Activated CD8-positive, alpha-beta memory T cell treated with anti-CD3 and anti-CD28 coated beads for 48 hours (primary cell): ENCODE data around the gene VPS35L.

Source experiments
- DNase-seq, 3 experiments: peaks; one replicate each; pipeline ENCODE4 v3.0.0-alpha.2; 2020; ENCODE audit warnings: low read depth in 2 of 3, low spot score in 2 of 3

Gene VPS35L

GRCh38 chr16:19689342-19689741 is 133.8 kb downstream of the VPS35L start:
- no peak for DNase-seq

GRCh38 chr16:19690196-19690595 is 134.7 kb downstream of the VPS35L start:
- no peak for DNase-seq

- DNase-seq = no peak
Observed at GRCh38 chr16:19691161-19691711, 135.7 kb downstream of the VPS35L start.

- DNase-seq = no peak
Observed at GRCh38 chr16:19694989-19695388, 139.5 kb downstream of the VPS35L start.

GRCh38 chr16:19696328-19696727 is 140.8 kb downstream of the VPS35L start:
- no peak for DNase-seq

- DNase-seq = no peak
Observed at GRCh38 chr16:19696961-19697360, 141.5 kb downstream of the VPS35L start.

GRCh38 chr16:19697756-19698318 is 142.3 kb downstream of the VPS35L start:
- no peak for DNase-seq

GRCh38 chr16:19698480-19699465 is 143.3 kb downstream of the VPS35L start:
- no peak for DNase-seq

- DNase-seq = no peak
Observed at GRCh38 chr16:19699472-19699871, 144.0 kb downstream of the VPS35L start.

- DNase-seq = no peak
Observed at GRCh38 chr16:19700319-19700781, 144.8 kb downstream of the VPS35L start.

- no peak for DNase-seq
Observed at GRCh38 chr16:19701091-19701490, 145.6 kb downstream of the VPS35L start.

- no peak for DNase-seq
Observed at GRCh38 chr16:19703172-19703889, 147.8 kb downstream of the VPS35L start.

- no peak for DNase-seq
Observed at GRCh38 chr16:19704321-19705145, 149.0 kb downstream of the VPS35L start.

GRCh38 chr16:19705146-19705501 is 149.6 kb downstream of the VPS35L start:
- DNase-seq = no peak

- no peak for DNase-seq
Observed at GRCh38 chr16:19705843-19706242, 150.3 kb downstream of the VPS35L start.

- no peak for DNase-seq
Observed at GRCh38 chr16:19706846-19707245, 151.3 kb downstream of the VPS35L start.

GRCh38 chr16:19707569-19708295 is 152.2 kb downstream of the VPS35L start:
- no peak for DNase-seq

- no peak for DNase-seq
Observed at GRCh38 chr16:19708296-19709205, 153.0 kb downstream of the VPS35L start.
